ENCODE measurements around the gene MALT1. TPM values are rescaled to one million over a fixed set of nuclear protein-coding genes. Genes with fewer than 3 reads are reported as not detected.

Gene MALT1
- total RNA-seq, 1 donor from 2014 or later, result 29.7 TPM

GRCh38 chr18:58785171-58785805 lies 114.0 kb downstream of the MALT1 start:
- TF ChIP-seq CTCF (conservative IDR thresholded peaks at IDR 0.05), result peak; percentile 28
- Mint-ChIP-seq H3K27ac (peak overlapping the region; percentile 80), H3K9me3 (no peaks in the 10 kb centered on the region), H3K36me3 (peaks cover 3% of the 10 kb centered on the region), H3K4me1 (ENCODE audit: unreplicated experiment) (peaks cover 44% of the 10 kb centered on the region), H3K27me3 (no peaks in the 10 kb centered on the region), H3K4me3 (peak overlapping the region; percentile 0)
- no peak for DNase-seq (ENCODE audit: extremely low spot score, unreplicated experiment)

GRCh38 chr18:58785870-58786269 lies 114.6 kb downstream of the MALT1 start:
- Mint-ChIP-seq H3K36me3 (peaks cover 3% of the 10 kb centered on the region), H3K27ac (no peak overlapping the region), H3K4me3 (no peak overlapping the region), H3K27me3 (no peaks in the 10 kb centered on the region), H3K4me1 (ENCODE audit: unreplicated experiment) (peaks cover 46% of the 10 kb centered on the region), H3K9me3 (no peaks in the 10 kb centered on the region)
- no peak for TF ChIP-seq CTCF (conservative IDR thresholded peaks at IDR 0.05)
- DNase-seq (ENCODE audit: extremely low spot score, unreplicated experiment), result no peak

GRCh38 chr18:58787536-58788149 lies 116.4 kb downstream of the MALT1 start:
- Mint-ChIP-seq H3K4me3 (no peak overlapping the region), H3K9me3 (no peaks in the 10 kb centered on the region), H3K27ac (no peak overlapping the region), H3K27me3 (no peaks in the 10 kb centered on the region), H3K36me3 (no peaks in the 10 kb centered on the region), H3K4me1 (ENCODE audit: unreplicated experiment) (peaks cover 40% of the 10 kb centered on the region)
- no peak for DNase-seq (ENCODE audit: extremely low spot score, unreplicated experiment)
- peak; percentile 19 for TF ChIP-seq CTCF (conservative IDR thresholded peaks at IDR 0.05)

- Mint-ChIP-seq H3K27me3 (no peaks in the 10 kb centered on the region), H3K36me3 (no peaks in the 10 kb centered on the region), H3K9me3 (no peaks in the 10 kb centered on the region), H3K4me3 (no peak overlapping the region), H3K4me1 (ENCODE audit: unreplicated experiment) (peaks cover 36% of the 10 kb centered on the region), H3K27ac (peak overlapping the region; percentile 78)
- no peak for TF ChIP-seq CTCF (conservative IDR thresholded peaks at IDR 0.05)
- no peak for DNase-seq (ENCODE audit: extremely low spot score, unreplicated experiment)
Measured at GRCh38 chr18:58788470-58788869, 117.2 kb downstream of the MALT1 start.

- no peak for TF ChIP-seq CTCF (conservative IDR thresholded peaks at IDR 0.05)
- Mint-ChIP-seq H3K4me1 (ENCODE audit: unreplicated experiment) (peaks cover 36% of the 10 kb centered on the region), H3K27ac (peak overlapping the region; percentile 78), H3K36me3 (no peaks in the 10 kb centered on the region), H3K4me3 (peak overlapping the region; percentile 43), H3K9me3 (no peaks in the 10 kb centered on the region), H3K27me3 (no peaks in the 10 kb centered on the region)
- no peak for DNase-seq (ENCODE audit: extremely low spot score, unreplicated experiment)
Measured at GRCh38 chr18:58788971-58789875, 118.0 kb downstream of the MALT1 start.

Data from type B pancreatic cell (in vitro differentiated cells).